ENCODE results near the gene NLGN1.
A peak's percentile ranks its signal among the peaks of the same experiment; 100 is the strongest.

The NLGN1 gene

DNA sequence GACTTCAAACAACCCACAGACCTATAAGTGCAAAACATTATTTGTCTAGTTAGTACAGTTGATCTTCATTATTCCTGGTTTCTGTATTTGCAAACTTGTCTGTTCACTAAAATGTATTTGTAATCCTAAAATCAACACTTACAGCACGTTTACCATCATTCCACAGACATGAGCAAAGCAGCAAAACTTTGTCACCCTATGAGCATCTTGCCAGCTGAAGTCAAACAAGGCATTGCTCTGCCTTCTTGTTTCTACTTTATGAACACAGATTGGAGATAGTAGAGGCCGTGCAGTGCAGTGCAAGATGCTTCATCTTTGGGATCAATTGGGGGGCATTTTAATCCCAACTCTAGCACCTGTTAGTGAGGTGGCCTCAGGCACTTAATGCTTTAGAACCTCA is 202.1 kb downstream of the NLGN1 start:
- DNase-seq (ENCODE audit: low read depth) = peak; percentile 72
- TF ChIP-seq, protein P1, sequence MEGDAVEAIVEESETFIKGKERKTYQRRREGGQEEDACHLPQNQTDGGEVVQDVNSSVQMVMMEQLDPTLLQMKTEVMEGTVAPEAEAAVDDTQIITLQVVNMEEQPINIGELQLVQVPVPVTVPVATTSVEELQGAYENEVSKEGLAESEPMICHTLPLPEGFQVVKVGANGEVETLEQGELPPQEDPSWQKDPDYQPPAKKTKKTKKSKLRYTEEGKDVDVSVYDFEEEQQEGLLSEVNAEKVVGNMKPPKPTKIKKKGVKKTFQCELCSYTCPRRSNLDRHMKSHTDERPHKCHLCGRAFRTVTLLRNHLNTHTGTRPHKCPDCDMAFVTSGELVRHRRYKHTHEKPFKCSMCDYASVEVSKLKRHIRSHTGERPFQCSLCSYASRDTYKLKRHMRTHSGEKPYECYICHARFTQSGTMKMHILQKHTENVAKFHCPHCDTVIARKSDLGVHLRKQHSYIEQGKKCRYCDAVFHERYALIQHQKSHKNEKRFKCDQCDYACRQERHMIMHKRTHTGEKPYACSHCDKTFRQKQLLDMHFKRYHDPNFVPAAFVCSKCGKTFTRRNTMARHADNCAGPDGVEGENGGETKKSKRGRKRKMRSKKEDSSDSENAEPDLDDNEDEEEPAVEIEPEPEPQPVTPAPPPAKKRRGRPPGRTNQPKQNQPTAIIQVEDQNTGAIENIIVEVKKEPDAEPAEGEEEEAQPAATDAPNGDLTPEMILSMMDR (conservative IDR thresholded peaks at IDR 0.05; ENCODE audit: low read length) = no peak
- H3K4me3 ChIP-seq (ENCODE audit: low read length) = no peak overlapping the region

DNA sequence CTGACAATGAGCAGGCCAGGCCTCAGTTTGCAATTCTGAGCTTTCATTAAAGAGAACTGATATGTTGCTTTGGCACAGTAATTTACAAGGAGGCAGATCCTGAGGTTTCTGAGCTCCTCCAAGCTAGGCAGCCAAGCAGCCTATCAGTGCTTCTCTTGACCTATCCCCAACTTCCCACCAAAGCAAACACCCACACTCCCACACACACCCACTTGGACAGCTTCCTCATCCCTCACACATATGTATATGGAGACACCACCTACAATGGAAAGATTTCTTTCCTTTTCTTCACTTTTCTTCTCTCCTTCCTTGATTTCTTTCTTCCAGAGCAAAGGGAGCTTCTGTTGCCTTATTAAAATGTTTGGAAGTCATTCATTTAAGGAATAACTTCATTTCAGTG is 217.0 kb downstream of the NLGN1 start:
- TF ChIP-seq, protein P1 (conservative IDR thresholded peaks at IDR 0.05; ENCODE audit: low read length) = no peak
- DNase-seq (ENCODE audit: low read depth) = no peak
- no peak overlapping the region for H3K4me3 ChIP-seq (ENCODE audit: low read length)

DNA sequence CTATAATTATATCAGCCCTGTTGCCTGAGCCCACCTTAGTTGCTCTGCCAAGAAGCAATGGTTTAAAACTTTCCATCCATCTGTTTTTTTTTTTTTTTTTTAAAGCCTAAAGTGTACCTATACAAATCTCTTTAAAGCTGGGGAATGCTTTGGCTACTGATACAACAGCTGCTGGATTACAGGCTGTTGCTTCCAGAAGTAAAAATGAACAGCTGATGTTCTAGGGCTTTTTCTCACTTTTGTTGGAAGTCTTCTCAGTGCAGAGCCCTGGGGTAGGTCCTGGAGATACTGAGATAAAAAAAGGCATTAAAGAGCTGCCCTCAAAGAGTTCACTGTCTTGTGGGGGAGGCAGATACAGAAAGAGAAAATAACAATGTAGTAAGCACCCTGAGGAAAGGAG is 218.1 kb downstream of the NLGN1 start:
- TF ChIP-seq, protein P1 (conservative IDR thresholded peaks at IDR 0.05; ENCODE audit: low read length) = no peak
- no peak overlapping the region for H3K4me3 ChIP-seq (ENCODE audit: low read length)
- DNase-seq (ENCODE audit: low read depth) = no peak

DNA sequence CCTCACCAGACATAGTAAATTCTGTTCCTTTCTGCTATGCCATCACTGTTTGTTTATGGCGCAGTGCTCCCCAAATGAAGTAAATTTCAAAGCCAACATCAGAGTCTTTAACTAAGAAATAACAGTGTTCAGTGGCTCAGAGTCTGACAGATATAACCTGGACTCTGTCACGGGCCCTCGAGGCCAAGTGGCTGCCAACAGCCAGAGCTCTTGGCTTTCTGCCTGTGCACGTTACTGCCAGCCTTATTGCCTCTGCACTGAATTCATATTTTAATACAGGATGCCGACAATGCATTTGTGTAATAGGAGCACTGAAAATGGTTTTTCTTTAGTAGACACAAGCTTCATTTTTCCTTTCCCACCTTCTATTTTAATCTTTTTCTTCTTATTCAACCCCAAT is 219.9 kb downstream of the NLGN1 start:
- no peak overlapping the region for H3K4me3 ChIP-seq (ENCODE audit: low read length)
- TF ChIP-seq, protein P1 (conservative IDR thresholded peaks at IDR 0.05; ENCODE audit: low read length) = no peak
- no peak for DNase-seq (ENCODE audit: low read depth)

DNA sequence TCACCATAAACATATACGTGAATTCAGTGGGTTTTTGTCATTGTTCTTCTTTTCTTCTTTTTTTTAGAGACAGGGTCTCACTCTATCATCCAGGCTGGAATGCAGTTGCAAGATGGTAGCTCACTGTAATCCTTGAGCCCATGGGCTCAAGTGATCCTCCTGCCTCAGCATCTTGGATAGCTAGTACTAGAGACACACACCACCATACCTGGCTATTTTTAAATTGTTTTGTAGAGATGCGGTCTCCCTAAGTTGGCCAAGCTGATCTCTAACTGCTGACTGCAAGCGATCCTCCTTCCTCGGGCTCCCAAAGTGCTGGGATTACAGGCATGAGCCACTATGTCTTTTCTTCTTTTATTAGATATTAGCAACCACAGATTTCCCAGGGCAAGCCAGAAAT is 220.6 kb downstream of the NLGN1 start:
- DNase-seq (ENCODE audit: low read depth) = no peak
- TF ChIP-seq, protein P1 (conservative IDR thresholded peaks at IDR 0.05; ENCODE audit: low read length) = no peak
- H3K4me3 ChIP-seq (ENCODE audit: low read length) = no peak overlapping the region

DNA sequence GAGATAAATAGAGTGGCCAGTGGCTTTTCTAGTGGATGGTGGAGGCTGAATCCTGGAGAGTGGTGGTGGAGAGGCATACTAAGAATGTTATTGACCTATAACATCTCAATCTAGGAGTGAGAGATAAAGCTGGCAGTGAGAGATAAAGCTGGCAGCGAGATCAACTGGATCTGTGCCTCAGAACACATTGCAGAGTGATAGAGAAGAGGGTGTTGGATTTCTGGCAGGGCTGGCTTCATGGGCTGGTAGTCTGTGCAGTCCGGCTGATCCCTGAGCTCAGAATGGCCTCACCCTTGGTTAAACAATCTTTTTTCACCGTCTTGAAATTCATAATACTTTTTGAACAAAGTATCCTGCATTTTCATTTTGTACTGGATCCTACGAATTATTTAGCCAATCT is 221.2 kb downstream of the NLGN1 start:
- TF ChIP-seq, protein P1 (conservative IDR thresholded peaks at IDR 0.05; ENCODE audit: low read length) = no peak
- DNase-seq (ENCODE audit: low read depth) = no peak
- no peak overlapping the region for H3K4me3 ChIP-seq (ENCODE audit: low read length)

DNA sequence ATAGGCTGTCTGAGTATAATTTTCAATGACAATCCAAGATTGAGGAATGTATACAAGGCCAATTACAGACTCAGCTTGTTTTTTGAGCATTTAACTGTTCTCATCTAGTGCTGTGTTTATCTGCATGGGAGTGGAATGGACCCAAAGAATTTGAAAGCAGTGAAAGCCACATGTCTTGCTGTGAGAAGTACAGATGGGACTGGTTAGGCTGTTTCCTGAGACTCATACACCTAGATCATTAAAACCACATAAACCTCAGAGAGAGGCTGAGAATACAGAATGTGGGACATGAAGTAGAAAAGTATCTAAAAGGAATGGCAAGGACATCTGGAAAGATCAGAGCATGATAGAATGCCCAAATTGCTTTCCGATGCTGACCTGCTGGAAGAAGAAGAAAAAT is 224.6 kb downstream of the NLGN1 start:
- TF ChIP-seq, protein P1 (conservative IDR thresholded peaks at IDR 0.05; ENCODE audit: low read length) = no peak
- no peak overlapping the region for H3K4me3 ChIP-seq (ENCODE audit: low read length)
- peak; percentile 92 for DNase-seq (ENCODE audit: low read depth)
